Subcutaneous abdominal adipose tissue (tissue), 5 donors: ENCODE data around the gene PTGIR.

ENCODE experiments used
- H3K27ac ChIP-seq: one replicate; pipeline ENCODE4 v1.7.0; 2013; ENCODE audit warnings: low read depth, mild to moderate bottlenecking, inconsistent platforms, low read length, moderate library complexity
- H3K27me3 ChIP-seq, 5 donors: one replicate each; pipeline ENCODE4 v1.7.0; 2013; ENCODE audit warnings: low read length in 5 of 5, inconsistent platforms in 1 of 5; ENCODE audit not compliant: control insufficient read depth in 5 of 5, insufficient read depth in 4 of 5
- H3K36me3 ChIP-seq, 5 donors: one replicate each; pipeline ENCODE4 v1.7.0; 2013; ENCODE audit warnings: low read length in 5 of 5; ENCODE audit not compliant: control insufficient read depth in 5 of 5, insufficient read depth in 5 of 5
- H3K4me1 ChIP-seq, 5 donors: one replicate each; pipeline ENCODE4 v1.7.0; 2013; ENCODE audit warnings: low read length in 5 of 5, mild to moderate bottlenecking in 3 of 5, moderate library complexity in 1 of 5; ENCODE audit not compliant: control insufficient read depth in 5 of 5, insufficient read depth in 5 of 5
- H3K4me3 ChIP-seq, 5 donors: one replicate each; pipeline ENCODE4 v1.7.0; 2013; ENCODE audit warnings: low read length in 5 of 5, low read depth in 1 of 5
- H3K9ac ChIP-seq, 5 donors: one replicate each; pipeline ENCODE4 v1.7.0; 2013; ENCODE audit warnings: low read length in 5 of 5, mild to moderate bottlenecking in 4 of 5, moderate library complexity in 3 of 5
- H3K9me3 ChIP-seq, 5 donors: one replicate each; pipeline ENCODE4 v1.7.0; 2013; ENCODE audit warnings: low read length in 5 of 5; ENCODE audit not compliant: control insufficient read depth in 5 of 5
- donor health status: healthy.
- donor health status: healthy.
- donor health status: healthy.
- donor health status: healthy.
- donor health status: healthy.

Gene PTGIR

DNA sequence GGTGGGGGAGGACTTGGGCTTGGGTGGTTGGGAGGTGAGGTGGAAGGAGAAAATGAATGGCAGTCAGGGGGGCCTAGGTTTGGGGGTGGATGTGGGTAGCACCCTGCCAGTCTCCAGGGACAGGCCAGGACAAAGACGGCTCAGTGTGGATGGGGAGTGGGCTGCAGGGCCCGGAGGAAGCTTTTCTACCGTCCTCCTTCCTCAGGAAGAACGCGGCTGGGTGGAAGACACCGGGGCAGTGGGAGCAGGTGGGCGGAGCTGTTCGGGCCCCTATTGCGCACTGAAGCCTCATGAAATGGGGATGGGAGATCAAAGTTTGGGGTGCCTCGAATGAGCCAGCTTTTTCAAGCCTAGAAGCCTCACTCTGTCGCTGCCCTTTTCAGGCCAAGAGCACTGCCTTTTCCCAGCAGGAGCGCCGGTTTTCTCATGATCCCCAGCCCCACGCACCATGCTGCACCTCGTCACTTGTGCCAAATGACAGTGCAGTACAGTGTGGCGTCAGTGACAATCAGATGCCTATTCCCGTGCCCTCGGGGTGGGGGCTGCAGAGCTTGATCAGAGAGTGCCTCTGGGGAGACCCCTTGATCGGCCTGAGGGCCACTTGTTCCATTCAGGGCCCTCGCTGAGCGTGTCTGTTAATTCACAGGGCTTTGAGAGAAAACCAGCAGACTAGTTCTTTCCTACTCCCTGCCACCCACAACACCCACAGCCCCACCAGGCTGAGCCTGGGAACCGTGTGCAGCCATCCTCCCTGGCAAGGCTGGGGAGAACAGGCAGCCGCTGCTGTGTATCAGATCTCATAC lies 22.3 kb downstream of the PTGIR start:
- Histone ChIP-seq H3K9ac (peak overlapping the region; percentile 19 to 98 (median 96)), H3K27ac (peak overlapping the region; percentile 37), H3K4me1 (peaks cover 4 to 53% (median 43%) of the 10 kb centered on the region in 5 donors), H3K36me3 (peaks cover 0 to 24% (median 21%) of the 10 kb centered on the region in 5 donors), H3K9me3 (peaks cover 0 to 8% (median 5%) of the 10 kb centered on the region in 5 donors), H3K4me3 (peak overlapping the region; percentile 80 to 97 (median 94)), H3K27me3 (no peaks in the 10 kb centered on the region)

DNA sequence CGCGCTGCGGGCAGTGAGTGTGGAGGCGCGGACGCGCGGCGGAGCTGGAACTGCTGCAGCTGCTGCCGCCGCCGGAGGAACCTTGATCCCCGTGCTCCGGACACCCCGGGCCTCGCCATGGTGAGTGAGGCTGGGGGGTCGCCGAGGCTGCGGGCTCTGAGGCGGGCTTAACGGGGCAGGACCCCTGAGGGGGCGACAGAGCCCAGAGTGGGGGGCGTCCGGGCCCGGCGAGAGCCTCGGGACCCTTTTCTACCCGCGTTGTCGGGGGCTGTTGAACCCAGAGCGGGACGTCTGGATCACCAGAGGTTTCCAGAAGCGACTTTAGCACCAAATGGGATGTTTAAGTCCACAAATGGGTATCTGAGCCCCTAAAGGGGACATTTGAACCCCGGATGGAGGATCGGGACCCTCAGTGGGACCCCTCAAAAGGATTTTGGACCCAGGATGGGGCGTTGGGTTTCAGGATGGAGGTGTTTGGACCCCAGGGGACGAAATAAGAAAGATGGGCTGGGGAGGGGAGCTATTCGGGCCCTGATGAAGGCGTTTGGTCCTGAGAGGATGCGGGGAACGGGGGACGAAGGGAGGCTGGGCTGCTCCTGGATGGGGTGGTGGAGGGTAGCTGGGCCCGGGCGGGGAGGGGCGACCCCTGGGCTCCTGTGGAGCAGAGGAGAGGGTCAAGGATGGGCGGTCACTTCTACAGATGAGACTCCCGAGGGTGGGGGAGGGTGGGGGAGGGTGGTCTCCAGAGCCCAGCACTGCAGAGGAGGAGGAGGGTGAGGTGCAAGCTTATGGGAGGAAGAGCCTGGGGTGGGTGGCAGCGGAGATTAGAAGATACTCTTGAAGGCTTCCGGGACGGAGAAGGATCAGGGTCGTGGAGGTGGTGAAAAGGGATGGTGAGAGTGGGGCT lies 23.3 kb downstream of the PTGIR start, which contains the start of gene CALM3:
Gene CALM3, plus strand, starts transcription at position 13 of the 907 bp plus-strand sequence. Its CDS starts 105 bp downstream, at position 118.
- Histone ChIP-seq H3K4me3 (peak within 1 kb of the TSS; percentile 94 to 99 (median 95)), H3K36me3 (peaks cover 0 to 14% (median 11%) of the 10 kb centered on the region in 5 donors), H3K27ac (peak within 1 kb of the TSS; percentile 97), H3K9ac (peak within 1 kb of the TSS; percentile 96 to 100 (median 97)), H3K4me1 (peaks cover 4 to 53% (median 43%) of the 10 kb centered on the region in 5 donors), H3K27me3 (no peaks in the 10 kb centered on the region), H3K9me3 (peaks cover 0 to 8% (median 5%) of the 10 kb centered on the region in 5 donors)

DNA sequence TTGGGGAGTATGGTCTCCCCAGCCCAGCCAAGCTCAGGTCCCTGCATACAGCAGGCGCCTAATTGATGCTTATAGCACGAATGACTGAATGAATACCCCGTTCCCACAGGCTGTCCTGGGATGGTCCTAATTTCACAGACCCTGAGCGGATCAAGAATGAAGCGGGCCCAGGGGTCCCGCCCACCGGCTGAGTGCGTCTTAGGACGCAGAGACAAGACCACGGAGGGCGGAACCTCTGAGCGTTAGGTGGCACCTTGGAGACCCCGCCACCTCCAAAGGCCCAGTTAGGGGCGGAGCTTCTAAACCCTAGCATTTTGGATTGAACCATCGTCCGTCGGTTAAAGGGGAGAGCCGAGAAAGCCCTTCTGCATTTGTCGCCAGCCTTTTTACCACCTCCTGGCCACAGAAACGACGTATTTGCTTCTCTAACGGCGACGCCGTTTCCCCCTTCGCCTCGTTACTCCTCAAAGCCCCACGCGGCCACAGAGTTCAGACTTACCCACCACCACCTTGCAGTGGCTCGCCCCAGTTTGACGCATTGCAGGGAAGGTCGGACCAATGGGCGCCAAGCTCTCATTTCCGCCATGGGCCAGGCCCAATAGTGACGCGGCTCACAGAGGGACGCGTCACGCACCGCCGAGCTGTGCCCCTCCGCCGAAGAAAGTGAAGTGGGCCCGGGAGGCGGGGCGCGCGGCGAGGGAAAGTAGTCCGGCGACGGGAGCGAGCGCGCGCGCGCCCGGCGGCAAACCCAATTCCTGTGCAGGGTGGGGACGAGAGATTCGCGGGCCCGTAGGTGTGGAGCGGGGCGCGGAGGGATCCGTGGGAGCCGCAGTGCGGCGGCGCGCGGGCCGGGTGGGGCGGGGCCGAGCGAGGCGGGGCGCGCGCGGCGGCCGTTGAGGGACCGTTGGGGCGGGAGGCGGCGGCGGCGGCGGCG lies 24.2 kb downstream of the PTGIR start:
- peaks cover 4 to 51% (median 43%) of the 10 kb centered on the region in 5 donors for H3K4me1 ChIP-seq
- no peaks in the 10 kb centered on the region for H3K27me3 ChIP-seq
- H3K27ac ChIP-seq: peak overlapping the region; percentile 97

DNA sequence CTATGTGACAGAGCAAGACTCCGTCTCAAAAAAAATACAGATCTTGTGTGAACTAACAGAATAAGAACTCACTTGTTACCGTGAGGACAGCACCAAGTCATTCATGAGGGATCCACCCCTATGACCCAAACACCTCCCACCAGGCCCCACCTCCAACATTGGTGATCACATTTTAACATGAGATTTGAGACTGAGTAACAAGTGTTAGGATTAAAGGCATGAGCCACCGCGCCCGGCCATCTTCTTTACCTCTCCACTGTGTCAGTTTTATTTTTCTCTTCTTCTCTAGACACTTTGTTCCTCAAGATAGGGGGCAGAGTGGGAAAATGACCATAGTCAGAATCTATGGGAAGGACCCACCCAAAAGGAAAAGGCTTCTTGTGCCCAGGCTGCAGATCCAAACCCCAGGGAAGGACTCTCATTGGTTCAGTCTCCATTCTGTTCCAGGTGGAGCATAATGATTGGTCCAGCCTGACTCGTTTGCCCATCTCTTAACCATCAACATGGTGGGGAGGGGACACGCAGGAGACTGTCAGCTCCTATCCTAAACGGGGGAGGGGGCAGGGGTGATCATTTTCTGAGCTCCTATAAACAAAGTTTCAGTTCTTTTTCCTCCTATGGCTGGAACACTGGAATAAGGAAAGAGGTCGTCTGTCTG lies 25.0 kb downstream of the PTGIR start:
- H3K9me3 ChIP-seq: peaks cover 0 to 8% (median 5%) of the 10 kb centered on the region in 5 donors
- H3K36me3 ChIP-seq: no peaks in the 10 kb centered on the region
- peak overlapping the region; percentile 97 for H3K27ac ChIP-seq
- peaks cover 4 to 43% (median 38%) of the 10 kb centered on the region in 5 donors for H3K4me1 ChIP-seq
- no peaks in the 10 kb centered on the region for H3K27me3 ChIP-seq
- peak overlapping the region in 4 of 5 donors; percentile 96 to 100 (median 98) for H3K9ac ChIP-seq
- peak overlapping the region; percentile 93 to 99 (median 95) for H3K4me3 ChIP-seq

More for the DNA sequence above, 24.2 kb downstream of the PTGIR start:
- H3K4me3 ChIP-seq: peak overlapping the region; percentile 94 to 99 (median 95)
- peaks cover 0 to 8% (median 5%) of the 10 kb centered on the region in 5 donors for H3K9me3 ChIP-seq
- H3K9ac ChIP-seq: peak overlapping the region; percentile 96 to 100 (median 97)
- peaks cover 0 to 5% (median 2%) of the 10 kb centered on the region in 5 donors for H3K36me3 ChIP-seq

DNA sequence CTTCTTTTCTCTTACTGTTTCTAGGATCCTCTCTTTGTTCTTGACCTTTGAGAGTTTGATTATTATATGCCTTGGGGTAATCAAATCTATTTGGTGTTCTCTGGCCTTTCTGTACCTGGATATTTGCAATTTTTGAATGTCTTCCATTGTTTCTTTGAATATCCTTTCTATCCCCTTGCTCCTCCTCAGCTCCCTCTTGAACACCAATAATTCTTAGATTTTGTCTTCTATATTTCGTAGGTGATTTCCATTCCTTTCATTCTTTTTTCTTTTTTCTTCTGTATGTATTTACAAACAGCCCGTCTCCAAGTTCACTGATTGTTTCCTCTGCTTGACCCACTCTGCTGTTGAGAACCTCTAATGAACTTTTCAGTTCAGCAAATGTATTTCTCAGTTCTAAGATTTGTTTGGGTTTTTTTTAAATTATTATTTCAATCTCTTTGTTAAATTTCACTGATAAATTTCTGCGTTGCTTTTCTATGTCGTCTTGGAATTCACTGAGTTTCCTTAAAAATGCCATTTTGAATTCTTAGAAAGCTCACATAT lies 26.4 kb downstream of the PTGIR start:
- Histone ChIP-seq H3K27me3 (no peaks in the 10 kb centered on the region), H3K36me3 (no peaks in the 10 kb centered on the region), H3K27ac (no peak overlapping the region), H3K9ac (no peak overlapping the region), H3K4me3 (no peak overlapping the region), H3K4me1 (peaks cover 4 to 30% (median 28%) of the 10 kb centered on the region in 5 donors), H3K9me3 (peaks cover 0 to 8% (median 5%) of the 10 kb centered on the region in 5 donors)

GRCh38 chr19:46596008-46596407 lies 28.9 kb downstream of the PTGIR start:
- Histone ChIP-seq H3K27me3 (no peaks in the 10 kb centered on the region), H3K36me3 (no peaks in the 10 kb centered on the region), H3K27ac (no peak overlapping the region), H3K9me3 (peaks cover 0 to 8% (median 5%) of the 10 kb centered on the region in 5 donors), H3K4me1 (peaks cover 0 to 16% (median 10%) of the 10 kb centered on the region in 5 donors), H3K9ac (no peak overlapping the region), H3K4me3 (no peak overlapping the region)

- peaks cover 0 to 7% (median 3%) of the 10 kb centered on the region in 5 donors for H3K4me1 ChIP-seq
- no peak overlapping the region for H3K4me3 ChIP-seq
- H3K27me3 ChIP-seq: no peaks in the 10 kb centered on the region
- H3K27ac ChIP-seq: no peak overlapping the region
- no peaks in the 10 kb centered on the region for H3K36me3 ChIP-seq
- H3K9ac ChIP-seq: no peak overlapping the region
- no peaks in the 10 kb centered on the region for H3K9me3 ChIP-seq
These were observed 33.0 kb downstream of the PTGIR start for GRCh38 chr19:46591870-46592269.

DNA sequence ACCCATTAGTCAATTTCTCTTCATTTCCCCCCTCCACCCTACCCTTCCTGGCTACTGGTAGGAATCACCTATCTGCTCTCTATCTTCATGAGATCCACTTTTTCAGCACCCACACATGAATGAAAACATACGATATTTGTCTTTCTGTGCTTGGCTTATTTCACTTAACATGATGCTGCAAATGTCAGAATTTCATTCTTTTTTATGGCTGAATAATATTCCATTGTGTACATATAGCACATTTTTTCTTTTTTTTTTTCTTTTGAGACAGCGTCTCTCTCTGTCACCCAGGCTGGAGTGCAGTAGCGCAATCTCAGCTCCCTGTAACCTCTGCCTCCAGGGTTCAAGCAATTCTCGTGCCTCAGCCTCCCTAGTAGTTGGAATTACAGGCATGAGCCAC lies 33.6 kb downstream of the PTGIR start:
- Histone ChIP-seq H3K9me3 (no peaks in the 10 kb centered on the region), H3K27ac (no peak overlapping the region), H3K4me1 (peaks cover 0 to 7% (median 3%) of the 10 kb centered on the region in 5 donors), H3K4me3 (no peak overlapping the region), H3K9ac (no peak overlapping the region), H3K27me3 (no peaks in the 10 kb centered on the region), H3K36me3 (no peaks in the 10 kb centered on the region)
